CD14-positive monocyte (primary cell): ENCODE results near the gene ETV3L. TPM values are rescaled to one million over a fixed set of nuclear protein-coding genes. Genes with fewer than 3 reads are reported as not detected.

ENCODE experiments used
- DNase-seq, 3 donors: peaks; one replicate each; pipeline ENCODE4 v3.0.0-alpha.2; 2011 to 2022
- H2AFZ ChIP-seq: 2 replicates; pipeline ENCODE4 v1.6.0; 2012; ENCODE audit warnings: mild to moderate bottlenecking, low read depth, low read length, inconsistent platforms; ENCODE audit not compliant: insufficient read depth, poor library complexity, severe bottlenecking
- H3K27ac ChIP-seq, 2 donors: 1 replicate in 1 of 2; 2 replicates in 1 of 2; pipeline ENCODE4 v1.5.1; 2012 to 2013; ENCODE audit warnings: low read length in 2 of 2, control low read depth in 1 of 2, inconsistent platforms in 1 of 2, low read depth in 1 of 2, mild to moderate bottlenecking in 1 of 2
- H3K27me3 ChIP-seq, 2 donors: one replicate each; pipeline versions ENCODE4 v1.6.0 to v1.6.1; 2011 to 2013; ENCODE audit warnings: low read length in 2 of 2; ENCODE audit not compliant: control insufficient read depth in 2 of 2, insufficient read depth in 2 of 2
- H3K36me3 ChIP-seq, 2 donors: replicated peaks in 1 of 2; 1 replicate in 1 of 2; 2 replicates in 1 of 2; pipeline versions ENCODE4 v1.5.1 to v1.6.1; 2012 to 2013; ENCODE audit warnings: low read length in 2 of 2, control low read depth in 1 of 2, inconsistent platforms in 1 of 2, mild to moderate bottlenecking in 1 of 2; ENCODE audit not compliant: insufficient read depth in 2 of 2, control insufficient read depth in 1 of 2
- H3K4me1 ChIP-seq, 2 donors: 1 replicate in 1 of 2; 2 replicates in 1 of 2; pipeline versions ENCODE4 v1.5.1 to v1.6.1; 2012 to 2013; ENCODE audit warnings: low read length in 2 of 2, control low read depth in 1 of 2, inconsistent platforms in 1 of 2, mild to moderate bottlenecking in 1 of 2, moderate library complexity in 1 of 2; ENCODE audit not compliant: insufficient read depth in 2 of 2, control insufficient read depth in 1 of 2
- H3K4me2 ChIP-seq: replicated peaks from 2 replicates; pipeline ENCODE3; 2012; ENCODE audit warnings: low read length, moderate library complexity, mild to moderate bottlenecking; ENCODE audit not compliant: poor library complexity, severe bottlenecking; ENCODE audit errors: extremely low read depth
- H3K4me3 ChIP-seq, 3 experiments: fragments of 200-600 bp in 1 of 3; sonication (generic) in 1 of 3; replicated peaks in 1 of 3; 1 replicate in 2 of 3; 2 replicates in 1 of 3; pipeline ENCODE4 v1.5.1; 2011 to 2013; ENCODE audit warnings: low read length in 3 of 3, mild to moderate bottlenecking in 3 of 3, control low read depth in 2 of 3, low read depth in 2 of 3, inconsistent platforms in 1 of 3, moderate library complexity in 1 of 3
- H3K79me2 ChIP-seq: 2 replicates; pipeline ENCODE4 v1.6.0; 2012; ENCODE audit warnings: mild to moderate bottlenecking, control low read depth, inconsistent platforms, low read length, moderate library complexity; ENCODE audit not compliant: insufficient read depth
- H3K9ac ChIP-seq: 2 replicates; pipeline ENCODE4 v1.6.0; 2017; ENCODE audit warnings: low read length, mild to moderate bottlenecking; ENCODE audit not compliant: insufficient read depth, poor library complexity, severe bottlenecking
- H3K9me3 ChIP-seq, 2 donors: replicated peaks in 1 of 2; 1 replicate in 1 of 2; 2 replicates in 1 of 2; pipeline versions ENCODE4 v1.5.1 to v1.6.1; 2012 to 2013; ENCODE audit warnings: low read length in 2 of 2, control low read depth in 1 of 2; ENCODE audit not compliant: control insufficient read depth in 1 of 2, insufficient read depth in 1 of 2
- H4K20me1 ChIP-seq: 2 replicates; pipeline ENCODE4 v1.6.0; 2012; ENCODE audit warnings: mild to moderate bottlenecking, low read length, control low read depth, moderate library complexity; ENCODE audit not compliant: insufficient read depth
- H3K27ac Mint-ChIP-seq, 7 donors: one replicate each; pipeline ENCODE4 v1.8.0; 2020; ENCODE audit warnings: mild to moderate bottlenecking in 7 of 7, mixed read lengths in 7 of 7, moderate library complexity in 6 of 7, inconsistent platforms in 2 of 7
- H3K27me3 Mint-ChIP-seq, 3 donors: one replicate each; pipeline ENCODE4 v1.8.0; 2021 to 2022; ENCODE audit warnings: low read depth in 3 of 3, mild to moderate bottlenecking in 3 of 3, mixed read lengths in 3 of 3, moderate library complexity in 3 of 3, inconsistent platforms in 1 of 3
- H3K36me3 Mint-ChIP-seq, 2 donors: one replicate each; pipeline ENCODE4 v1.8.0; 2020; ENCODE audit warnings: mixed read lengths in 2 of 2, inconsistent platforms in 1 of 2, mild to moderate bottlenecking in 1 of 2
- H3K4me1 Mint-ChIP-seq: one replicate; pipeline ENCODE4 v1.8.0; 2020; ENCODE audit warnings: mild to moderate bottlenecking, mixed read lengths
- H3K4me3 Mint-ChIP-seq, 2 donors: one replicate each; pipeline ENCODE4 v1.8.0; 2020; ENCODE audit warnings: mild to moderate bottlenecking in 2 of 2, mixed read lengths in 2 of 2, moderate library complexity in 1 of 2
- H3K9me3 Mint-ChIP-seq, 7 donors: one replicate each; pipeline ENCODE4 v1.8.0; 2020 to 2022; ENCODE audit warnings: mixed read lengths in 7 of 7, mild to moderate bottlenecking in 6 of 7, moderate library complexity in 6 of 7, inconsistent platforms in 2 of 7
- WGBS: methylation state at CpG from one replicate; pipeline ENCODE4 v1.1.5; 2013; ENCODE audit warnings: missing lambda C conversion rate; ENCODE audit not compliant: insufficient coverage; 5-methylcytosine and 5-hydroxymethylcytosine counted together
- intact Hi-C, 2 donors: fragments of 100-400 bp; cut with micrococcal nuclease; formaldehyde crosslinking; loops; one replicate each; pipeline versions ENCODE4 v1.15.0 to v1.15.1; 2023
- polyA plus RNA-seq, 3 donors: library from polyadenylated mRNA; depleted of rRNA in 1 of 3; unstranded in 2 of 3; stranded (reverse) in 1 of 3; fragments of 300-500 nt in 2 of 3; fragments of >200 nt in 1 of 3; fragmentation: Illumina TruSeq in 2 of 3; gene quantifications; 1 replicate in 2 of 3; 2 replicates in 1 of 3; pipeline ENCODE4 v1.2.3, GENCODE V29; 2012 to 2021
- TF ChIP-seq, protein P1 (sequence below): fragments of 200-600 bp; IDR thresholded peaks from one replicate; pipeline ENCODE4 v1.8.0; 2022; ENCODE audit warnings: antibody characterized with exemption, mild to moderate bottlenecking

ETV3L gene
- polyA plus RNA-seq, 3 donors: 0.26 to 0.41 TPM; not detected in 1

DNA sequence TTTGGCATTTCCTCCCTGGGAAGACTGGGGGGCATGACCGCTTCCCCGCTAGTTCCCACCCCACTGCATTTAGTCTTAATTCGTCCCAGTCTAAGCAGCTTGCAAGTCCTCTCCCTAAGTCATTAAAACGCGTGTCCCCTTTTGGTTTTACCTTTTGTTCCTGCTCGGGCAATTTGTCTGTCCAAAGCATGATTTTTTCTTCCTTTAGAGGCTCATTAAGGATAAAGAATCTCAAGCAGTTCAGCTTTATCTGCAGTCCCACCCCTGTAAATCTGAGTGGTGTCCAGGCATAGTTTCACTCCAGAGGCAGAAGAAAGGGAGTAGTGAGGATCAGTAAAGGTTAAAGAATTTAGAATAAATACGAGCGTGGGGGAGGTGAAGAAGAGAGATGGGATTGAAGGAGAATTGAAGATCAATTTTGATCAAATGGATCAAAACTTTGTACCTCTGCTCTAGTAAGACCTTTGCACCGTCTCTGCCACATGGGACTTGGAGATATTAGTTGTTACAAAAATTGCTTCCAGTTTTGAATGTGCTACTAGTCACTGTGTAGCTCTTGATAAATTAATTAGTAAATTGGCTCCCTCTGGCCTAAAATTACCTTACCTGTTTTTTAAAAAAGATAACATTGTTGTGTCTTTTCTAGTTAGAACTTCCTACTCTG, 39.6 kb upstream of the ETV3L start:
- Mint-ChIP-seq H3K4me1 (peaks cover 24% of the 10 kb centered on the region), H3K4me3 (peak overlapping the region; percentile 87 to 98), H3K9me3 (no peaks in the 10 kb centered on the region), H3K36me3 (peaks cover 24% of the 10 kb centered on the region in 2 donors), H3K27ac (peak overlapping the region; percentile 86 to 96 (median 93)), H3K27me3 (peaks cover 0 to 4% (median 0%) of the 10 kb centered on the region in 3 donors)
- TF ChIP-seq, protein P1, sequence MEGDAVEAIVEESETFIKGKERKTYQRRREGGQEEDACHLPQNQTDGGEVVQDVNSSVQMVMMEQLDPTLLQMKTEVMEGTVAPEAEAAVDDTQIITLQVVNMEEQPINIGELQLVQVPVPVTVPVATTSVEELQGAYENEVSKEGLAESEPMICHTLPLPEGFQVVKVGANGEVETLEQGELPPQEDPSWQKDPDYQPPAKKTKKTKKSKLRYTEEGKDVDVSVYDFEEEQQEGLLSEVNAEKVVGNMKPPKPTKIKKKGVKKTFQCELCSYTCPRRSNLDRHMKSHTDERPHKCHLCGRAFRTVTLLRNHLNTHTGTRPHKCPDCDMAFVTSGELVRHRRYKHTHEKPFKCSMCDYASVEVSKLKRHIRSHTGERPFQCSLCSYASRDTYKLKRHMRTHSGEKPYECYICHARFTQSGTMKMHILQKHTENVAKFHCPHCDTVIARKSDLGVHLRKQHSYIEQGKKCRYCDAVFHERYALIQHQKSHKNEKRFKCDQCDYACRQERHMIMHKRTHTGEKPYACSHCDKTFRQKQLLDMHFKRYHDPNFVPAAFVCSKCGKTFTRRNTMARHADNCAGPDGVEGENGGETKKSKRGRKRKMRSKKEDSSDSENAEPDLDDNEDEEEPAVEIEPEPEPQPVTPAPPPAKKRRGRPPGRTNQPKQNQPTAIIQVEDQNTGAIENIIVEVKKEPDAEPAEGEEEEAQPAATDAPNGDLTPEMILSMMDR: no peak
- H3K9me3 ChIP-seq: no peaks in the 10 kb centered on the region
- peaks cover 33% of the 10 kb centered on the region for H3K79me2 ChIP-seq
- 19% methylated on average over 8 of the region's 9 CpGs for WGBS
- H3K36me3 ChIP-seq: peaks cover 18 to 21% of the 10 kb centered on the region in 2 donors
- no peaks in the 10 kb centered on the region for H3K27me3 ChIP-seq
- H3K4me2 ChIP-seq: peak overlapping the region; percentile 93
- H2AFZ ChIP-seq: peak overlapping the region; percentile 69
- peaks cover 39% of the 10 kb centered on the region for H4K20me1 ChIP-seq
- no peak for DNase-seq
- peaks cover 22 to 23% of the 10 kb centered on the region in 2 donors for H3K4me1 ChIP-seq
- peak overlapping the region; percentile 91 to 97 for H3K27ac ChIP-seq
- intact Hi-C loops: loop anchor here in 1 of 2 donors (2.0 kb wide), 1 partner anchor 14 kb away; no protein-coding TSS in a partner anchor
- H3K9ac ChIP-seq: peak overlapping the region; percentile 97
- H3K4me3 ChIP-seq: peak overlapping the region; percentile 82 to 96 (median 93)

DNA sequence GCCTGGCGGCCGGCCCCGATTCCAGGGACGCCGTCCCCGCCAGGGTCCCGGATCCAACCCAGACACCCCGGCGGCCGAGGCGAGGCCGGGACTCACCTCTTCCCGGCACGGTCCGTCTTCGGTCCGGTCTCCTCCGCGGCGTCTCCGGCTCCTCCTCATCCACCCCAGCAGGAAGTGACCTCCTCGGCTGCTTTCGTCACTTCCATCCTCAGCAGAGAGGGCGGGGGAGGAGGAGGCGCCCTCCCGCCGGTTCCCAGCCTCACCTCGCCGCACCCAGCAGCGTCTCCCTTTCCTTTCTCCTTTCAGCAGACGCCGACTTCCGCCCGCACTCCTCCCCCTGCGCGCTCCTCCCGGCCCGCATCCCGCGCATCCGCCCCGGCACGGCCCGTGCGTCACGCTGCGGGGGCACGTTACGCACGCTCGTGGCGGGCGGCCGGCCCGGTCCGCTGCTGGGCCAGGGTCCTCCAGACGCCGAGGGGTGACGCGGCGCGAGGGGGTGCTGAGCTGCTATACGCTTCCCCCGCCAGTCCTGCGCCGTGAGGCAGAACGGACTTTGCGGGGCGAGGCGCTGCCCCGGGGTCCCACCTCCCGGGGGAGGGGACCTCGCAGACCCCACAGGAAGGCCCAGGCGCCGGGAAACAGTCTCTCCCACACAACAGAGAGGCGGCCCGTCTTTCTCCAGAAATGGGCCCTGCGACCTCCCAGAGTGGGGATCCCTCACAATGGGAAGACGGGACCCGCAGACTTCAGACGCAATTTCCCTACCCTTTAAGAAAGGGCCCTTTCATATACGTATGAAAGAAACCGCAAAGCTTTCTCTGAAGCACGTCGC, 38.8 kb upstream of the ETV3L start, which contains the start of gene ETV3:
Gene ETV3 (minus strand): TSS at position 176 of the 832 bp plus-strand sequence. CDS start 2,043 bp downstream, outside the sequence.
- peak within 1 kb of the TSS; percentile 91 to 97 for H3K27ac ChIP-seq
- TF ChIP-seq, protein P1: no peak
- H3K27me3 ChIP-seq: no peaks in the 10 kb centered on the region
- Mint-ChIP-seq H3K9me3 (no peaks in the 10 kb centered on the region), H3K27me3 (peaks cover 0 to 3% (median 0%) of the 10 kb centered on the region in 3 donors), H3K36me3 (peaks cover 32% of the 10 kb centered on the region in 2 donors), H3K4me3 (peak within 1 kb of the TSS; percentile 98 to 99), H3K4me1 (peaks cover 24% of the 10 kb centered on the region), H3K27ac (peak within 1 kb of the TSS; percentile 96 to 99 (median 97))
- peak within 1 kb of the TSS; percentile 69 for H2AFZ ChIP-seq
- H4K20me1 ChIP-seq: peaks cover 46% of the 10 kb centered on the region
- intact Hi-C loops: loop anchor here in 1 of 2 donors (2.0 kb wide), 1 partner anchor 14 kb away; no protein-coding TSS in a partner anchor
- H3K79me2 ChIP-seq: peaks cover 33% of the 10 kb centered on the region
- H3K4me3 ChIP-seq: peak within 1 kb of the TSS; percentile 82 to 96 (median 93)
- no peaks in the 10 kb centered on the region for H3K9me3 ChIP-seq
- H3K4me1 ChIP-seq: peaks cover 22 to 23% of the 10 kb centered on the region in 2 donors
- H3K4me2 ChIP-seq: peak within 1 kb of the TSS; percentile 93
- under 1% methylated on average over 75 of the region's 85 CpGs for WGBS
- peak within 1 kb of the TSS; percentile 97 for H3K9ac ChIP-seq
- peaks cover 26 to 29% of the 10 kb centered on the region in 2 donors for H3K36me3 ChIP-seq
- peak; percentile 86 to 92 (median 91) for DNase-seq
